GM12878 (cell line): ENCODE data around the gene SELENOO. TPM values are rescaled to one million over a fixed set of nuclear protein-coding genes. Genes with fewer than 3 reads are reported as not detected.

Experiments used
- ATAC-seq: fragments of 200-7000 bp; cut with Tn5 transposase; 3 replicates; pipeline ENCODE4 v1.9.1; 2020; ENCODE audit warnings: mild to moderate bottlenecking, moderate library complexity
- BruUV-seq: library from RNA; stranded (reverse); fragments of 400-500 nt; replicated peaks from 2 replicates; lab custom pipeline; 2021; lab: Mats Ljungman, UMichigan
- CTCF ChIA-PET: fragments of 300-600 bp; sonication (Branson Sonifier 250); formaldehyde crosslinking; extraction: SDS; loops from one replicate; lab custom pipeline; 2021; ENCODE audit warnings: inconsistent platforms; lab: Yijun Ruan, JAX
- POLR2A ChIA-PET: fragments of 350-600 bp; formaldehyde crosslinking; extraction: SDS; loops from one replicate; lab custom pipeline; 2021; ENCODE audit warnings: inconsistent platforms; lab: Charles Lee
- RAD21 ChIA-PET: fragments of 300-600 bp; sonication (Branson Sonifier 250); formaldehyde crosslinking; loops from one replicate; lab custom pipeline; 2023; ENCODE audit warnings: antibody characterized with exemption; ENCODE audit not compliant: unreplicated experiment; lab: Charles Lee
- SMC1A ChIA-PET: fragments of 300-600 bp; sonication (Branson Sonifier 250); formaldehyde crosslinking; loops from one replicate; lab custom pipeline; 2023; ENCODE audit not compliant: unreplicated experiment, uncharacterized antibody; lab: Charles Lee
- DNase-seq: peaks from one replicate; pipeline ENCODE4 v3.0.0-alpha.2; 2011; ENCODE audit warnings: low read depth, low spot score
- FAIRE-seq: peaks from 3 replicates; lab custom pipeline; 2011; peaks lifted over from hg19 to GRCh38; lab: Jason Lieb, UNC
- H2AFZ ChIP-seq: 2 replicates; pipeline ENCODE4 v1.6.0; 2011; ENCODE audit warnings: low read depth, low read length, control low read depth; ENCODE audit not compliant: control insufficient read depth
- H3K27ac ChIP-seq: 2 replicates; pipeline ENCODE4 v1.5.1; 2011; ENCODE audit warnings: control low read depth; ENCODE audit not compliant: control insufficient read depth, insufficient read depth
- H3K27me3 ChIP-seq, 2 experiments: replicated peaks in 1 of 2; 2 replicates each; pipeline versions ENCODE4 v1.6.0 to v1.6.1; 2011; ENCODE audit warnings: low read length in 1 of 2; ENCODE audit not compliant: control insufficient read depth in 2 of 2, insufficient read depth in 2 of 2
- H3K36me3 ChIP-seq, 2 experiments: 2 replicates each; pipeline ENCODE4 v1.5.1; 2011; ENCODE audit warnings: low read length in 1 of 2; ENCODE audit not compliant: control insufficient read depth in 2 of 2, insufficient read depth in 2 of 2
- H3K4me1 ChIP-seq: 2 replicates; pipeline ENCODE4 v1.6.1; 2011; ENCODE audit warnings: mild to moderate bottlenecking, low read length, moderate library complexity, mixed read lengths; ENCODE audit not compliant: control insufficient read depth, insufficient read depth
- H3K4me2 ChIP-seq: 2 replicates; pipeline ENCODE4 v1.6.0; 2011; ENCODE audit warnings: control low read depth; ENCODE audit not compliant: control insufficient read depth, insufficient read depth
- H3K4me3 ChIP-seq: fragments of 200-600 bp; sonication (generic); 2 replicates; pipeline ENCODE4 v1.5.1; 2016
- H3K79me2 ChIP-seq: 2 replicates; pipeline ENCODE4 v1.6.0; 2011; ENCODE audit warnings: low read length; ENCODE audit not compliant: control insufficient read depth, insufficient read depth
- H3K9ac ChIP-seq: 2 replicates; pipeline ENCODE4 v1.8.0; 2011; ENCODE audit warnings: low read length, control low read depth, mixed read lengths; ENCODE audit not compliant: control insufficient read depth, insufficient read depth
- H3K9me3 ChIP-seq: replicated peaks from 3 replicates; pipeline ENCODE4 v1.5.1; 2011; ENCODE audit warnings: mild to moderate bottlenecking, low read length; ENCODE audit not compliant: control insufficient read depth, insufficient read depth
- H4K20me1 ChIP-seq: 2 replicates; pipeline ENCODE4 v1.6.0; 2011; ENCODE audit not compliant: control insufficient read depth, insufficient read depth
- BACH1 ChIP-seq: fragments of 450-650 bp; IDR thresholded peaks from 2 replicates; pipeline ENCODE4 v1.6.1; 2017; ENCODE audit warnings: mild to moderate bottlenecking, borderline replicate concordance
- CBFB ChIP-seq: IDR thresholded peaks from 2 replicates; pipeline ENCODE4 v1.6.1; 2016; ENCODE audit warnings: antibody characterized with exemption, low read depth
- EP300 ChIP-seq, 2 experiments: fragments of 150-350 bp in 1 of 2; IDR thresholded peaks; 2 replicates each; pipeline ENCODE4 v1.6.1; 2011 to 2012; ENCODE audit warnings: low read depth in 2 of 2, low read length in 2 of 2, borderline replicate concordance in 1 of 2, improper control_type of control experiment in 1 of 2, inconsistent platforms in 1 of 2; ENCODE audit not compliant: control insufficient read depth in 1 of 2
- HDAC6 ChIP-seq: fragments of 200-600 bp; sonication (generic); IDR thresholded peaks from one replicate; pipeline ENCODE4 v1.8.0; 2017; ENCODE audit warnings: antibody characterized with exemption; ENCODE audit not compliant: unreplicated experiment
- IRF4 ChIP-seq: IDR thresholded peaks from 2 replicates; pipeline ENCODE4 v1.6.1; 2011; ENCODE audit warnings: low read depth, low read length
- MEF2A ChIP-seq: IDR thresholded peaks from 2 replicates; pipeline ENCODE4 v1.6.1; 2011; ENCODE audit warnings: low read depth, mild to moderate bottlenecking, low read length, moderate library complexity; ENCODE audit not compliant: insufficient read depth
- NFYB ChIP-seq: IDR thresholded peaks from 2 replicates; pipeline ENCODE4 v1.6.1; 2011; ENCODE audit warnings: low read depth, mild to moderate bottlenecking, low read length, improper control_type of control experiment, moderate library complexity; ENCODE audit not compliant: insufficient read depth
- PKNOX1 ChIP-seq: fragments of 450-650 bp; IDR thresholded peaks from 2 replicates; pipeline ENCODE4 v1.6.1; 2016; ENCODE audit warnings: mild to moderate bottlenecking
- RCOR1 ChIP-seq: conservative IDR thresholded peaks from 2 replicates; pipeline ENCODE4 v1.6.1; 2012; ENCODE audit warnings: low read depth, low read length, improper control_type of control experiment
- SUPT20H ChIP-seq: IDR thresholded peaks from 2 replicates; pipeline ENCODE4 v1.6.1; 2011; ENCODE audit warnings: low read depth, mild to moderate bottlenecking, low read length, moderate library complexity, borderline replicate concordance; ENCODE audit not compliant: control insufficient read depth
- SUZ12 ChIP-seq: fragments of 200-600 bp; sonication (generic); IDR thresholded peaks from one replicate; pipeline ENCODE4 v1.6.1; 2018; ENCODE audit warnings: antibody characterized with exemption, mild to moderate bottlenecking; ENCODE audit not compliant: unreplicated experiment
- ZBTB11 ChIP-seq: fragments of 450-650 bp; formaldehyde crosslinking; IDR thresholded peaks from 2 replicates; pipeline ENCODE4 v1.5.0; 2022; ENCODE audit warnings: mild to moderate bottlenecking, missing genetic modification characterization
- ZBTB40 ChIP-seq: fragments of 450-650 bp; IDR thresholded peaks from 2 replicates; pipeline ENCODE4 v1.6.1; 2016; ENCODE audit warnings: mild to moderate bottlenecking, moderate library complexity, borderline replicate concordance
- WGBS: methylation state at CpG from one replicate; pipeline ENCODE4 v1.1.6; 2016; ENCODE audit warnings: low lambda C conversion rate; ENCODE audit not compliant: insufficient replicate concordance, insufficient coverage; ENCODE audit errors: missing lambda C conversion rate; 5-methylcytosine and 5-hydroxymethylcytosine counted together
- in situ Hi-C: fragments of 300-500 bp; cut with MboI; formaldehyde crosslinking; loops from 9 replicates; pipeline ENCODE4 v1.14.3; 2018; ENCODE audit warnings: mixed read lengths
- intact Hi-C: fragments of 100-400 bp; cut with micrococcal nuclease; formaldehyde crosslinking; loops from one replicate; pipeline ENCODE4 v1.14.2; 2022; ENCODE audit not compliant: unreplicated experiment
- polyA plus RNA-seq, 11 experiments: library from polyadenylated mRNA; depleted of rRNA in 4 of 11; unstranded in 6 of 11; stranded (reverse) in 5 of 11; fragments of >200 nt; fragmentation: Nextera tagmentation in 4 of 11; fragmentation: Illumina TruSeq in 1 of 11; extraction: Ambion mirVana in 4 of 11; extraction: Trizol in 1 of 11; gene quantifications; 1 replicate in 1 of 11; 2 replicates in 10 of 11; pipeline versions ENCODE4 v1.2.1 to v1.2.3, GENCODE V29; 2011 to 2016; ENCODE audit warnings: inconsistent platforms in 2 of 11, missing spikeins in 2 of 11, low read depth in 1 of 11
- total RNA-seq, 4 experiments: library from RNA; depleted of rRNA in 3 of 4; stranded (reverse); fragments of >200 nt in 3 of 4; fragmentation: Illumina TruSeq in 1 of 4; extraction: Trizol in 1 of 4; gene quantifications; 2 replicates each; pipeline versions ENCODE4 v1.2.1 to v1.2.3, GENCODE V29; 2013 to 2021

Gene SELENOO
- total and polyA plus RNA-seq, 10 of the 15 experiments (the other 5 are each of a cell fraction or from before 2014, with no cell fraction given): 0.42 to 23.3 (median 3.3) TPM

GRCh38 chr22:50266994-50267393 lies 66.2 kb downstream of the SELENOO start:
- no TSS peak for BruUV-seq
- H3K9me3 ChIP-seq: no peaks in the 10 kb centered on the region
- RAD21 ChIA-PET: no interaction called here
- H3K79me2 ChIP-seq: no peaks in the 10 kb centered on the region
- H3K36me3 ChIP-seq: no peaks in the 10 kb centered on the region
- H3K4me1 ChIP-seq: peaks cover 22% of the 10 kb centered on the region
- no peak overlapping the region for H2AFZ ChIP-seq
- no peak overlapping the region for H3K9ac ChIP-seq
- in situ Hi-C loops: no loop called here
- SMC1A ChIA-PET: no interaction called here
- CTCF ChIA-PET: no interaction called here
- DNase-seq (no peak), ATAC-seq (no peak), FAIRE-seq (no peak)
- intact Hi-C loops: no loop called here
- no peak overlapping the region for H3K4me3 ChIP-seq
- POLR2A ChIA-PET: interaction anchor here (0.7 kb wide), 1 partner anchor 260 kb away, joined by 3 read pairs; no protein-coding TSS in a partner anchor
- WGBS: 95% methylated on average over 22 of the region's 37 CpGs
- H4K20me1 ChIP-seq: no peaks in the 10 kb centered on the region
- TF ChIP-seq PKNOX1: no peak
- no peak for TF ChIP-seq SUPT20H
- no peak for TF ChIP-seq EP300 (IDR thresholded peaks at IDR 0.05; ENCODE audit: borderline replicate concordance in 1 of 2, control insufficient read depth in 1 of 2, low read depth in 2 of 2, low read length in 2 of 2)
- TF ChIP-seq MEF2A: no peak
- no peak for TF ChIP-seq HDAC6
- TF ChIP-seq ZBTB11 (CRISPR knock-in tag): no peak
- no peak for TF ChIP-seq BACH1
- no peak for TF ChIP-seq NFYB
- no peak for TF ChIP-seq ZBTB40
- no peak for TF ChIP-seq SUZ12
- no peak for TF ChIP-seq CBFB
- no peak for TF ChIP-seq IRF4
- TF ChIP-seq RCOR1: no peak
- no peak overlapping the region for H3K4me2 ChIP-seq
- H3K27ac ChIP-seq: no peak overlapping the region
- no peaks in the 10 kb centered on the region for H3K27me3 ChIP-seq
